HG03521 (cell line): ENCODE data around the gene P2RY12.

Experiments used
- ATAC-seq: cut with Tn5 transposase; IDR thresholded peaks from one replicate; pipeline ENCODE4 v1.9.1; 2021; ENCODE audit warnings: mild to moderate bottlenecking, moderate library complexity; ENCODE audit not compliant: unreplicated experiment

Gene P2RY12

GRCh38 chr3:151384741-151385174 lies at the start of gene P2RY12:
TSS of gene P2RY12 (minus strand) at chr3:151384753. CDS start at chr3:151338845, 45,908 bp downstream.
- no peak for ATAC-seq

GRCh38 chr3:151432616-151433372 lies 48.2 kb upstream of the P2RY12 start:
- no peak for ATAC-seq

- ATAC-seq = no peak
These were observed 47.4 kb upstream of the P2RY12 start for GRCh38 chr3:151431940-151432339.

- no peak for ATAC-seq
These were observed 46.4 kb upstream of the P2RY12 start for GRCh38 chr3:151430821-151431484.

GRCh38 chr3:151428386-151428785 lies 43.8 kb upstream of the P2RY12 start:
- ATAC-seq = no peak

GRCh38 chr3:151426341-151426657 lies 41.7 kb upstream of the P2RY12 start:
- peak; percentile 72 for ATAC-seq

- ATAC-seq = peak; percentile 13
These were observed 41.2 kb upstream of the P2RY12 start for GRCh38 chr3:151425627-151426340.

- ATAC-seq = no peak
These were observed 38.5 kb upstream of the P2RY12 start for GRCh38 chr3:151423091-151423490.

GRCh38 chr3:151421938-151422337 lies 37.4 kb upstream of the P2RY12 start:
- no peak for ATAC-seq

- ATAC-seq = no peak
These were observed 35.3 kb upstream of the P2RY12 start for GRCh38 chr3:151419806-151420205.

GRCh38 chr3:151415289-151415688 lies 30.7 kb upstream of the P2RY12 start:
- ATAC-seq = no peak

GRCh38 chr3:151412989-151413388 lies 28.4 kb upstream of the P2RY12 start:
- ATAC-seq = no peak

- no peak for ATAC-seq
These were observed 26.5 kb upstream of the P2RY12 start for GRCh38 chr3:151410891-151411559.

GRCh38 chr3:151407928-151408327 lies 23.4 kb upstream of the P2RY12 start:
- no peak for ATAC-seq

GRCh38 chr3:151404316-151404715 lies 19.8 kb upstream of the P2RY12 start:
- ATAC-seq = no peak

- no peak for ATAC-seq
These were observed 18.7 kb upstream of the P2RY12 start for GRCh38 chr3:151403246-151403645.

- no peak for ATAC-seq
These were observed 17.8 kb upstream of the P2RY12 start for GRCh38 chr3:151402349-151402748.

- ATAC-seq = no peak
These were observed 15.8 kb upstream of the P2RY12 start for GRCh38 chr3:151400341-151400740.

GRCh38 chr3:151398895-151399294 lies 14.3 kb upstream of the P2RY12 start:
- no peak for ATAC-seq

- no peak for ATAC-seq
These were observed 11.3 kb upstream of the P2RY12 start for GRCh38 chr3:151395806-151396205.

GRCh38 chr3:151394611-151395010 lies 10.1 kb upstream of the P2RY12 start:
- ATAC-seq = no peak
